ENCODE results near the gene NABP1.

DNA sequence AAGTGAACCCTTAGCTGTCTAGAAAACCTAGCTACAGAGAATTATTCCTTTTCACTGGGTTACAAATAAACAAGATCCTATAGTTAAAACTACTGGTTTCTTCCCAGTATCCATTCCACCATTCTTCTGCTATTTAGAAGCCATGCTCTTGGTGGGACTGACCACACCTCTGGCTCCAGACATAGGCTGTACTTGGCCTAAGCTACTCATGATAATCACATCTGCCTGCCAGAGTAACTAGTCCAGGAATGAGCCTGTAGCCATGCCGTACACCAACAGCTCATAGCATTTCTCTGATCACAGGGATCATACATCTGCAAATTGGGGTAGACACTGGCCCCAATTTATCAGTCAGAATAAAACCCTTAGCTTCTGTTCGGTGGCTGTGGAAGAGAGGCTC is 33.7 kb downstream of the NABP1 start:
- TF ChIP-seq CTCF (conservative IDR thresholded peaks at IDR 0.05) (no peak), ZFX (IDR thresholded peaks at IDR 0.05) (no peak)

Data from C4-2B (cell line).